Mucosa of gallbladder (tissue), 1 donor: ENCODE results near the gene ABHD3. TPM values are rescaled to one million over a fixed set of nuclear protein-coding genes. Genes with fewer than 3 reads are reported as not detected.
"Not testable (repeated sequence)": the region's sequence is repeated elsewhere in the genome, so short reads cannot be mapped to it uniquely, and the experiment has no call there.

Experiments
- DNase-seq: peaks from one replicate; pipeline ENCODE4 v3.0.0-alpha.2; 2020; ENCODE audit warnings: low spot score
- total RNA-seq: library from RNA; stranded (reverse); gene quantifications from one replicate; pipeline ENCODE4 v1.2.1, GENCODE V29; 2021
- donor health status: DM: no; HTN: no; CAD: no.

The ABHD3 gene, protein sequence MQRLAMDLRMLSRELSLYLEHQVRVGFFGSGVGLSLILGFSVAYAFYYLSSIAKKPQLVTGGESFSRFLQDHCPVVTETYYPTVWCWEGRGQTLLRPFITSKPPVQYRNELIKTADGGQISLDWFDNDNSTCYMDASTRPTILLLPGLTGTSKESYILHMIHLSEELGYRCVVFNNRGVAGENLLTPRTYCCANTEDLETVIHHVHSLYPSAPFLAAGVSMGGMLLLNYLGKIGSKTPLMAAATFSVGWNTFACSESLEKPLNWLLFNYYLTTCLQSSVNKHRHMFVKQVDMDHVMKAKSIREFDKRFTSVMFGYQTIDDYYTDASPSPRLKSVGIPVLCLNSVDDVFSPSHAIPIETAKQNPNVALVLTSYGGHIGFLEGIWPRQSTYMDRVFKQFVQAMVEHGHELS
- total RNA-seq: 71.4 TPM

DNA sequence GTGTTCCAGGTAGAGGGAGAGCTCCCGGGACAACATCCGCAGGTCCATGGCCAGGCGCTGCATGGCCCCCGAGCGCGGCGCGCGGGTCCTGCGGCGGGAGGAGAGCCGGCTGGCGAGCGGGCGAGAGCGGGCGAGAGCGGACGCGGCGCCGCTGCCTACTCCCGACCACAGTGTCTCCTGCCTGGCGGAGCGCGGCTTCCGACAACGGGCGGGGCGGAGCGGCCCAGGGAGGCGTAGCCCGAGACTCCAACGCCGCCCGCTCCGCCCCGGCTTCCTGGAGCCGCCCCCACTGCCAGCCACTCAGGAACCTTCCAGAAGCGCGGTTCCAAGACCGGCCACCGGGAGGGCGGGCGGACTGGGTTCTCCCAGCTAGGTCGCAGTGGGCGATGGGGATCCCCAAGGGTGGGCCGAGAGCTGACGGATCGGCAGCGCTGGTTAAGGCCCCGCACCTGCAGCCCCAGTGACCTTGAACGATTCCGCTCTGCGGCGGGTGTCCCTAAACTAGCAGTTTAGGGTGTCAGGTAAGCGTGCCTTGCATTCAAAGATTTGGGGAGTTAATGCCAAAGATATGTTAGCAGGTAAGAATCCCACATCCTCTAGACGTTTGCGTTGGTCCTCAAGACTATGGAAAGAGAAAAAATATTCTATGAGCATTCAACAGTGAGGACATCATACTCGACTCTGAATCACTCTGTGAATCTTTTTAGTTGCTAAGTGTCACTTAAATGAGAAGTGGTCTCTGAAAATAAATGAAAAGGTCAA is at the start of gene ABHD3:
Gene ABHD3, minus strand, starts transcription at position 172 of the 762 bp plus-strand sequence. Its CDS starts 109 bp downstream, at position 63.
- DNase-seq: peak; percentile 94

DNA sequence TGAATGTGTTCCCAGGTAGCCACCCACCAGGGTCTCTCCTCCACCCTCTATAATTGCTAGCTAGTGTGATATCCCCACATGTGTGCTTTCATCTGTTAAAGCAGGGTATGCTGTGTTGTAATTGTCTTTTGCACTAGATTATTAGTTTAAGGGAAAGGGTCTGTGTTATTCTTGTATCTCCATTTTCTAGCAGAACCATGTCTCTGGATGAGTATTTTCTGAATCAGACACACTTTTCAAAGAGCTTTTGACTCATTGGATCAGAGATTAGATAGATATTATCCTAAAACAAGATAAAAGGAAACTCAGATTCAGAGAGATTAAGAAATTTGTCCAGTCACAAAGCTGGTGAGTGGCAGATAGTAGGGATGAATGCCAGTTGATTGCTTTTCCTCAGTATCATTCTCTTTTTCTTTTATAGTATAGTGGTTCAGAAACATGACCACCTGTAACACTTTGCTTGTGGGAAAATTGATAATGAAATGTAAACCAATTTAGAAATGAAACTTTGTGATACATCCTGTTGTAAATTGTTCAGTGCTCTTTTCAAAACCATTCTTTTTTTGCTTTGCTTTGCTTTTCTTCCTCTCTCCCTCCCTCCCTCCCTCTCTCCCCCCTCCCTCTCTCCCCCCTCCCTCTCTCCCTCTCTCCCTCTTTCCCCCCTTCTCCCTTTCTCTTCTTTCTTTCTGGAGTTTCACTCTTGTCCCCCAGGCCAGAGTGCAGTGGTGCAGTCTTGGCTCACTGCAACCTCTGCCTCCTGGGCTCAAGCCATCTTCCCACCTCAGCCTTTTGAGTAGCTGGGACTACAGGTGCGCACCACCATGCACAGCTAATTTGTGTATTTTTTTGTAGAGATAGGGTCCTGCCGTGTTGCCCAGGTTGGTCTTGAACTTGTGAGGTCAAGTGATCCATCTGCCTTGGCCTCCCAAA is 43.5 kb upstream of the ABHD3 start:
- no peak for DNase-seq

DNA sequence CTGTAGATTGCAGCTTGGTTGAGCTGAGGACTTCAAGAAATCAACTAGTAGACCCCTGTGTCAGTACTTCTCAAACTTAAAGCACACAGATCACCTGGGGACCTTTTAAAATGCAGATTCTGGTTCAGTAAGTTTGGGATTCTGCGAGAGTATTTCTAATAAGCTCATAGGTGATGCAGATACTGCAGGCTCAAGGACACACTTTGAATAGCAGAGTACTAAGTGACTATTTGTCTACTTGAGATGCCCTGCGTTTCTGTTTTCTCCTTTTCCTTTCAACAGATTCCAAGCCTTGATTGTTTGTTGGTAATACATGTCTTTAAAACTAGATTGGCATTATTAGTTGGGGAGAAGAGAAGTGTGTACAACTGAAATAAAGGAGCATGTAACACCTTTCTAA is 42.7 kb upstream of the ABHD3 start:
- DNase-seq: no peak

DNA sequence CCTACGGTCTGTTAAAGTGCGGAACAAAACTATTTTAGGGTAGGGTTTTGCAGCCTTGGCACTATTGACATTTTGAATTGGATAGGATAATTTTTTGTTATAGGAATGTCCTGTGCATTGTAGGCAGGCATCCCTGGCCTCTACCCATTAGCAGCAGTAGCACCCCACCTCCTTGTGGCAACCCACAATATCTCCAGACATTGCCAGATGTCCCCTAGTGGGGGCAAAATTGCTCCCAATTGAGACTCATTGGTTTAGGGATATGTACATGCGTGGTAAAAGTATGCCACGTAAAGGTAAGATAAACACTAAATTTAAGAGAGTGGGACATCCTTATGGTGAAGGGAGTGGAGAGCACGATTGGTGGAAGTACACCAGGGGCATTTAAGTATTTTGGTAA is 40.7 kb upstream of the ABHD3 start:
- DNase-seq: no peak

DNA sequence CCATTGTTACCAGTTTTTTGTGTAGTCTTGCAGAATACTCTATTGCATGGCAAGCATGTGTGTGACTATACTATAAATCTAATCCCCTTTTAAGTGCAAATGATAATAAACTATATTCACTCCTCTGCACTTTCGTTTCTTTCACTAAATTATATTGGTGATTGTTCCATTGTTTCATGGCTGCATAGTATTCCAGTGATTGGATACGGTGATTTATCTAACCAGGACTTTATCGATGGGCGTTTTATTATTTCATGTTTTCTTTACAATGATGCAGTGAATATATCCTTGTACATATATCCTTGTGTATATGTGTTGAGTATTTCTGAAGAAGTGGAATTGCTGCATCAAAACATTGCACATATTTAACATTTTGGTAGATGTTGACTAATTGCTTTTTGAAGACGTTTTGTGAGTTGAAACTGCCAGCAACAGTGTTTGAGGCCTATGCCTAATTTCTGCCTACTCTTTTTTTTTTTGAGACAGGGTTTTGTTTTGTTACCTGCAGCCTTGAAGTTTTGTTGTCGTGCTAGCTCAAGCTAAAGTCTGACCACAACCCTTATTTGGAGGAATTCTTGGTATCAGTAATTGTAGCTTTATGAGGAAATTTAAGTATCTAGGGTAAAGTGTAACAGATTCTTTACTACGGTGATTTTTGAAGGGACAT is 38.7 kb upstream of the ABHD3 start:
- DNase-seq: no peak

DNA sequence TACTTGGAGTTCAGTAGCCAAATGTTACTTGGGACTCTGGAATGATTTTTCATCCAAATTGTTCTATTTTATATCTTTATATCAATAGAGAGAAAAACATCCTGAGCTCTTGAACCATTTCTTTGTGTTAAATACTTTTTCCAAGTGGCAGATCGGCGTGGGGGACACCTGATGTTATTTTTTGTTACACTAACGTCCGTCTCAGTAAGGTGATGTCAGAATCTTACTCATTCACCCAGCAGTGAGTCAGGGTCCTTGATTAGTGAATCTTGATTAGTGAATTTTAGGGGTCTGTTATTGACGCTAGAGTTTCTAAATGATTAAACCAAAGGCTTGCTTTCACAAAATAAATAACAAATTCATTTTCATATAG is 37.7 kb upstream of the ABHD3 start:
- DNase-seq: no peak

DNA sequence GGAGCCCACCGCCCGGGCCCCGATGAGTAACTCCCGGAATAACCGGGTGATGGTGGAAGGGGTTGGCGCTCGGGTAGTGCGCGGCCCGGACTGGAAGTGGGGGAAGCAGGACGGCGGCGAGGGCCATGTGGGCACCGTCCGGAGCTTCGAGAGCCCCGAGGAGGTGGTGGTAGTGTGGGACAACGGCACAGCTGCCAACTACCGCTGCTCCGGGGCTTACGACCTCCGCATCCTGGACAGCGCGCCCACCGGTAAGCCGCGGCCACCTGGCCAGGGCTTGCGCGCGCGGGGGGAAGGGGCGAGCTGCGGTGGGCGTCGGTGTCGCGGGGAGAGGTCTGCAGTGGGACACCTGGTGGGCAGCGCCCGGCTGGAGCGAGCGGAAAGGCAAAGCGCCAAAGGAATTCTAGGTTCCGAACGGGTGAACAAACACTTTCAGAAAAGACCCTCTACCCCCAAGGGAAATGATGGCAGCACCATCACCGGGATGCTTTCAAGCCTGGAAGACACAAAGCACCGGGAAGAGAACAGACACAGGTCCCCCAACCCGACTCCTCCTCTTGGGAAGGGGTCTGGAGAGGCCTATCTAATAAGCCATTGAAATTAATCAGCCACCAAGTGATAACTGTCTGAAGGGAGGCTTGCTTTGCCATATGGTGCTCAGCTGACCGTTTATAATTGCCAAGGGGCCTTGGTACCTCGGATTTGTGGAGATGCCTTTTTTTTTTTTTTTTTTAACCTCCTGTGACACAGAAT is 37.2 kb upstream of the ABHD3 start:
- no peak for DNase-seq

DNA sequence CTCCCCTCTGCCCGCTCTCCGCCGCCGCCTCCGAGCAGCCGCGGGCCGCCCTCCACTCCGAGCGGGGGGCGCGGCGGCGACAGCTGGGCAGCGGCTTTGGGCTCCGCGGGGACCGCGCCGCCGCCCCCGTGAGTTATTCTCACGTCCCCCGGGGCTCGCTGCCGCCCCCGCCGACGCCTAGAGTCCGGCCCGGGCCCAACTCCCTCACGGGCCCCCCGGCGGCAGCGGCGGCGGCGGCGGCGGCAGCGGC is 36.7 kb upstream of the ABHD3 start:
- DNase-seq: no peak

DNA sequence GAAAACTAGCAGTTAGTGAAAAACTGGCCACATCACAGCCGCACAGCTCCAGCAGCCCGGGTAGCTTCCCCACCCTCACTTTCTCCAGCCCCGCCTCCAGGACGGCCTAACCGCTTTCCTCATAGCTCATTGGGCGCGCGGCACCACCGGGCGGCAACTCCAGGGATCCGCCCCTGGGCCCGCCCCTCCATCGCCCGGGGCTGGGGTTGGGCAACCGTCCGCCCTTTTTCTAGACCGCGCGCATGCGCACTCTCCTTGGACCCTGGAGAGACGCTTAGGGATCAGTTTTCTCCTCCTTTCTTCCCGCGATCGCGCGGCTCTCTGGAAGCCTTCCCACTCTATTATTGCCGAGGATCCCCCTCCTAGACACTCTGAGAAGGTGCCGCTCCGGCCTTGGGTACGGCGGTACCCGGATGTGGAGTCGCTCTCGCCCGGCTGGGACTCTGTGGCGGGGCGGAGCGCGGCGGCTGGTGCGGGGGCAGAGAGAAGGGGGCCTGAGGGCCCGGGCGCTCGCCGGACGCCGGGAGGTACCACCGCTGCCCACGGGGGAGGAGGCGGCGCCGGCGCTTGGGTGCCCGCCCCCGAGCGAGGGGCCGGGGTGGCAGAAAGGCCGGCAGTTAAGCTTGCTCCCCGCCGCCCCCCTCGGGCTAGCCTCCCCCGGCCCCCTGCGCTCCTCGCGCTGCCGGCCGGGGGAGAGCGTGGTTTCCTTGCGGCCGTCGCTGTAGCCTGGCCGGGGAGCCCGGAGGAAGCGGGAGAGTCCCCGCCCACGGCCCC is 36.2 kb upstream of the ABHD3 start, which contains the start of gene MIB1:
Gene MIB1, plus strand, starts transcription at position 255 of the 774 bp plus-strand sequence. CDS start 792 bp downstream, outside the sequence.
- DNase-seq: peak; percentile 98

DNA sequence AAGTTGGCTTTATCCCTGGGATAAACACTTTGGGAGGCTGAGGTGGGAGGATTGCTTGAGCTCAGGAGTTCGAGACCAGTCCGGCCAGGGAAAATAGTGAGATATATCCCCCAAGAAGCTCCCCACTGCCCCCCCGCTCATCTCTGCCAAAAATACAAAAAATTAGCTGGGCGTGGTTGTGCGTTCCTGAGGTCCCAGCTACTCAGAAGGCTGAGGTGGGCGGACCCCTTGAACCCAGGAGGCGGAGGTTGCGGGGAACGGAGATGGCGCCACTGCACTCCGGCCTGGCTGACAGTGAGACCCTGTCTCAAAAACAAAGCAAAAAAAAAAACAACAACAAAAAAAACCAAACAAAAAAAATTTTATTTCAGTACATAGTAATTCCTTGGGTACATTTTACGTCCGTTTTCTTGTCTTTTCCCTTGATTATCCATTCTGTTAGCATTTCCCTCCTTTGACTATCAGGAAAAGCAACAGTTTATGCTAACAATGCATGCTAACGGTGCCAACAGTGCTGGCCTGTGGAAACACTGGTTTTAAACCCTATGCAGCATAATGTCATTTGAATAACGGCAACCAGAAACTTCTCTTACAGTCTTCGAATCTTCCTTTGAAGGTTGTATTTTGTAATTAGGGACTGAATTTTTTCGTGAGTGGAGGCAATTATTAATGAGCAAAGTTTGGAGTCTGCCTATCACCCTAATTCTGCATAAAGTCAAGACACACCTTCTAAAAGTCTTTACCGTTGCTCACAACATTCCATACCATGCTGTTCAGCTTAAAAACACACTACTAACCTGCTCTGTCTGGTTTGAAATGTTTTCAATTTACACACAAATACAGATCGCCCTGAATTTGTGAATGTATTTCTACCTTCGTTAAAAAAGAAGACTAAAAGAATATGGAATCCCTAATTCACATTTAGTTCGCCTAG is 35.3 kb upstream of the ABHD3 start:
- DNase-seq: no peak

DNA sequence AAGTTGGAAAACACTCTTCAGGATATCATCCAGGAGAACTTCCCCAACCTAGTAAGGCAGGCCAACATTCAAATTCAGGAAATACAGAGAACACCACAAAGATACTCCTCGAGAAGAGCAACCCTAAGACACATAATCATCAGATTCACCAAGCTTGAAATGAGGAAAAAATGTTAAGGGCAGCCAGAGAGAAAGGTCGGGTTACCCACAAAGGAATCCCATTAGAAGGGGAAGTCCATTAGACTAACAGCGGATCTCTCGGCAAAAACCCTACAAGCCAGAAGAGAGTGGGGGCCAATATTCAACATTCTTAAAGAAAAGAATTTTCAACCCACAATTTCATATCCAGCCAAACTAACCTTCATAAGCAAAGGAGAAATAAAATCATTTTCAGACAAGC is 32.4 kb upstream of the ABHD3 start:
- not testable (repeated sequence) for DNase-seq

DNA sequence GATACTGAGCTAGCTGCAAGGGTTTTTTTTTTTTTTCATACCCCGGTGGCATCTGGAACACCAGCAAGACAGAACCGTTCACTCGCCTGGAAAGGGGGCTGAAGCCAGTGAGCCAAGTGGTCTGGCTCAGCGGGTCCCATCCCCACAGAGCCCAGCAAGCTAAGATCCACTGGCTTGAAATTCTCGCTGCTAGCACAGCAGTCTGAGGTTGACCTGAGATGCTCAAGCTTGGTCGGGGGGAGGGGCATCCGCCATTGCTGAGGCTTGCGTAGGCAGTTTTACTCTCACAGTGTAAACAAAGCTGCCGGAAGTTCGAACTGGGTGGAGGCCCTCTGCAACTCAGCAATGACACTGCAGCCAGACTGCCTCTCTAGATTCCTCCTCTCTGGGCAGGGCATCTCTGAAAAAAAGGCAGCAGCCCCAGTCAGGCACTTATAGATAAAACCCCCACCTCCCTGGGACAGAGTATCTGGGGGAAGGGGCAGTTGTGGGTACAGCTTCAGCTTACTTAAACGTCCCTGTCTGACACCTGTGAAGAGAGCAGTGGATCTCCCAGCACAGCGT is 31.0 kb upstream of the ABHD3 start:
- peak; percentile 67 for DNase-seq

DNA sequence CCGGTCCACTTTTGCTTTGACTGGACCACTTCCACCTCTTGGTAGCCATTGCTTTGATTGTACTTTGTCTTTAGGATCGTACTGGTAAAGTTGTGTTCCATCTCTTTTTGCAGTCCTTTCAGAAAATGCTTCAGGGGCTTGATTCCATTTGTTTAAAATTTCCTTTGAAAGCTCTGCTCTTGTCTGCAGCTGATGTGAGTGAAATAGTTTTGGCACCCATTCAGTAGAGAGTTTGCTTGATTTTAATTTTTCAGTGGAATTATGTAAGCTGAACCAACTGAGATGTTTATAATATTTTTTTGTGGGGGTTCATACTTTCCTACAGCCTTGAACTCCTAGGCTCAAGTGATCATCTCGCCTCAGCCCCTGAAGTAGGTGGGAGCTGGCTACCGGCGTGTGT is 28.4 kb upstream of the ABHD3 start:
- no peak for DNase-seq

DNA sequence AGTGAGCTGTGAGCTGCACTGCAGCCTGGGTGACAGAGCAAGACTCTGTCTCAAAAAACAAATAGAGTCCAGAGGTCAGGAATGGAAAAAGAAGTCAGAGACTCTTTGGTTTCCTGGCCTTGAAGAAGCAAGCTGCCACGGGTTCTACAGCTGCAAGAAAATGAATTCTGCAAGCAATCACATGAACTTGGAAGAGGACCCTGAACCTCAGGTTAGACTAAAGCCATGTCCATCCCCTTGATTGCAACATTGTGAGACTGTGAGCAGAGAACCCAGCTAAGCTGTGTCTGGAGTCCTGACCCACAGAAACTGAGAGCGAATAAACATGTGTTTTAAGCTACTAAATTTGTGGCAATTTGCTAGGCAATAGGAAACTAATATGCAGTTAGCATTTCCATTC is 23.1 kb upstream of the ABHD3 start:
- no peak for DNase-seq

DNA sequence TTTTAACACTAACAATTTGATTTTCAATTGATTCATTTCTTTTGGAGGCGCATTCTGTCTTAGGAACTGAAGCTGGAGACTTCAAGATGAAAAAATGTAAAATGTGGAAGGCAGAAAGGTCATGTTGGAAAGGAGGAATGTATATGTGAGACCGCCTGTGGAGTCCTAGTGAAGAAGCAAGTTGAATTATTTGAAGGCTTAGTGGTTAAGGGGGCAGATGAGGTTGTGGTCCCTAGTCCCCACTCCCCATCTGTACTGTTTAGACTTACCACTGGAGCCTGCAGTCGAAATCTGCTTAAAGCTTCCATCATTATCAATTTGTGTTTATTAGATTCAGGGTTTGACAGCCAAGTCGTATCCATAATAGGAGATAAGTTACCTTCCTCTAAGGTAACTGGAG is 20.6 kb upstream of the ABHD3 start:
- no peak for DNase-seq

DNA sequence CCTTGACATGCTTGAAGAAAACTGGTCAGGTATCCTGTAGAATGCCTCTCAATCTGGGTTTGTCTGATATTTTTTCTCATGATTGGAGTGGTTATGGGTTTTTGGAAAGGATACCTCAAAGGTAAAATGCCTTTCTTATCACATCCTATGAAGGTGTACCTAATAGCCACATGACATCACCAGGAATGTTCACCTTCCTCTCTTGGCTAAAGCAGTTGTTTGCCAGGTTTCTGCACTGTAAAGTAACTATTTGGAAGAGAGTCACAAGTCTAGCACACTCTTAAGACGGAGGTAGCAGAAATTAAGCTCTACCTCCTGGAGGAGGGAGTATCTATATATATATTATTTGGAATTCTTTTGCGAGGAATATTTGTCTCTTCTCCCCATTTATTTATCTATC is 18.1 kb upstream of the ABHD3 start:
- no peak for DNase-seq

DNA sequence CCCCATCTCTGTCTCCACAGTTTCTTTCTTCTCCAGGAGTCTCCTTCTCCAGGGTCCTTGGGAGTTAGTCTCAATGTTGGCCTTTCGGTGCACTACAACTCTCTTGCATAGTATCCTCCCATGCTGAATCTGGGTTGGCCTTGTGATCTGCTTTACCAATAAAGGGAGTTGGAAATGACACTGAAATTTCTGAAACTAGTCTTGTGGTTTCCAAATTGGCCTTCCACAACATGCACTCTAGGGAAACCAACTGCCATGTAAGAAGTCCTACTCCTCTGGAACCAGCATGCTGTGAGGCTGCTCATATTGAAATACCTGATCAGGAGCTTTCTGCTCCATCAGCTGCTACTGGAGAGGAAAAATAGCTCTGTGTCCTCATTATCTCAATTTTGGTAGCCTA is 9.9 kb upstream of the ABHD3 start:
- no peak for DNase-seq

DNA sequence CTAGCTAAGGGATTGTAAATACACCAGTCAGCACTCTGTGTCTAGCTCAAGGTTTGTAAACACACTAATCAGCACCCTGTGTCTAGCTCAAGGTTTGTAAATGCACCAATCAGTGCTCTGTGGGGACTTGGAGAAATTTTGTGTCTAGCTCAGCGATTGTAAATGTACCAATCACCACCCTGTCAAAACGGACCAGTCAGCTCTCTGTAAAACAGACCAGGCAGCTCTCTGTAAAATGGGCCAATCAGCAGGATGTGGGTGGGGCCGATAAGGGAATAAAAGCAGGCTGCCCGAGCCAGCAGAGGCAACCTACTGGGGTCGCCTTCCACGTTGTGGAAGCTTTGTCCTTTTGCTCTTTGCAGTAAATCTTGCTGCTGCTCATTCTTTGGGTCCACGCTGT is 2.6 kb upstream of the ABHD3 start:
- not testable (repeated sequence) for DNase-seq

DNA sequence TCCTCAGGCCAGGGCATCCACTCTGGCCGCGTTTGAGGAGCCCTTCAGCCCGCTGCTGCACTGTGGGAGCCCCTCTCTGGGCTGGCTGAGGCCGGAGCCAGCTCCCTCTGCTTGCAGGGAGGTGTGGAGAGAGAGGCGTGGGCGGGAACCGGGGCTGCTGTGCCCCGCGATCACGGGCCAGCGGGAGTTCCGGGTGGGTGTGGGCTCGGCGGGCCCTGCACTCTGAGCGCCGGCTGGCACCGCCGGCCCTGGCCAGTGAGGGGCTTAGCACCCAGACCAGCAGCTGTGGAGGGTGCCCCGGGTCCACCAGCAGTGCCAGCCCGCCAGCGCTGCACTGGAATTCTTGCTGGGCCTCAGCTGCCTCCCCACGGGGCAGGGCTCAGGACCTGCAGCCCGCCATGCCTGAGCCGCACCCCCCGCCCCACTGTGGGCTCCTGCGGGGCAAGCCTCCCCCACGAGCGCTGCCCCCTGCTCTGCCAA is 1.9 kb upstream of the ABHD3 start:
- DNase-seq: no peak
